ENCODE data around the gene STAP2.

The STAP2 gene

GRCh38 chr19:4376991-4377781 is 38.6 kb upstream of the STAP2 start:
- no peak for TF ChIP-seq GABPA (IDR thresholded peaks at IDR 0.05; ENCODE audit: low read depth)
- TF ChIP-seq POLR2AphosphoS5 (IDR thresholded peaks at IDR 0.05; ENCODE audit: low read depth), result no peak
- TF ChIP-seq, protein P1, sequence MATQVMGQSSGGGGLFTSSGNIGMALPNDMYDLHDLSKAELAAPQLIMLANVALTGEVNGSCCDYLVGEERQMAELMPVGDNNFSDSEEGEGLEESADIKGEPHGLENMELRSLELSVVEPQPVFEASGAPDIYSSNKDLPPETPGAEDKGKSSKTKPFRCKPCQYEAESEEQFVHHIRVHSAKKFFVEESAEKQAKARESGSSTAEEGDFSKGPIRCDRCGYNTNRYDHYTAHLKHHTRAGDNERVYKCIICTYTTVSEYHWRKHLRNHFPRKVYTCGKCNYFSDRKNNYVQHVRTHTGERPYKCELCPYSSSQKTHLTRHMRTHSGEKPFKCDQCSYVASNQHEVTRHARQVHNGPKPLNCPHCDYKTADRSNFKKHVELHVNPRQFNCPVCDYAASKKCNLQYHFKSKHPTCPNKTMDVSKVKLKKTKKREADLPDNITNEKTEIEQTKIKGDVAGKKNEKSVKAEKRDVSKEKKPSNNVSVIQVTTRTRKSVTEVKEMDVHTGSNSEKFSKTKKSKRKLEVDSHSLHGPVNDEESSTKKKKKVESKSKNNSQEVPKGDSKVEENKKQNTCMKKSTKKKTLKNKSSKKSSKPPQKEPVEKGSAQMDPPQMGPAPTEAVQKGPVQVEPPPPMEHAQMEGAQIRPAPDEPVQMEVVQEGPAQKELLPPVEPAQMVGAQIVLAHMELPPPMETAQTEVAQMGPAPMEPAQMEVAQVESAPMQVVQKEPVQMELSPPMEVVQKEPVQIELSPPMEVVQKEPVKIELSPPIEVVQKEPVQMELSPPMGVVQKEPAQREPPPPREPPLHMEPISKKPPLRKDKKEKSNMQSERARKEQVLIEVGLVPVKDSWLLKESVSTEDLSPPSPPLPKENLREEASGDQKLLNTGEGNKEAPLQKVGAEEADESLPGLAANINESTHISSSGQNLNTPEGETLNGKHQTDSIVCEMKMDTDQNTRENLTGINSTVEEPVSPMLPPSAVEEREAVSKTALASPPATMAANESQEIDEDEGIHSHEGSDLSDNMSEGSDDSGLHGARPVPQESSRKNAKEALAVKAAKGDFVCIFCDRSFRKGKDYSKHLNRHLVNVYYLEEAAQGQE (IDR thresholded peaks at IDR 0.05; ENCODE audit: insufficient replicate concordance, low read depth), result no peak
- TF ChIP-seq SPI1 (IDR thresholded peaks at IDR 0.05; ENCODE audit: borderline replicate concordance, low read depth), result no peak
- no peak for TF ChIP-seq CTCF (IDR thresholded peaks at IDR 0.05; ENCODE audit: insufficient read depth, low read length)
- Histone ChIP-seq H3K27ac (replicated peaks) (no peak overlapping the region; the same call in 1 of the 2 replicates), H3K27me3 (ENCODE audit: insufficient read depth, poor library complexity, severe bottlenecking) (no peaks in the 10 kb centered on the region), H3K4me3 (replicated peaks; ENCODE audit: insufficient read depth, low read length) (no peak overlapping the region)
- no peak for DNase-seq (ENCODE audit: low read depth in 1 of 2, low spot score in 1 of 2)

GRCh38 chr19:4376671-4376990 is 38.0 kb upstream of the STAP2 start:
- Histone ChIP-seq H3K27ac (replicated peaks) (no peak overlapping the region), H3K4me3 (replicated peaks; ENCODE audit: insufficient read depth, low read length) (no peak overlapping the region), H3K27me3 (ENCODE audit: insufficient read depth, poor library complexity, severe bottlenecking) (no peaks in the 10 kb centered on the region)
- TF ChIP-seq CTCF (IDR thresholded peaks at IDR 0.05; ENCODE audit: insufficient read depth, low read length), result no peak
- TF ChIP-seq, protein P1 (IDR thresholded peaks at IDR 0.05; ENCODE audit: insufficient replicate concordance, low read depth), result no peak
- no peak for TF ChIP-seq SPI1 (IDR thresholded peaks at IDR 0.05; ENCODE audit: borderline replicate concordance, low read depth)
- TF ChIP-seq POLR2AphosphoS5 (IDR thresholded peaks at IDR 0.05; ENCODE audit: low read depth), result no peak
- TF ChIP-seq GABPA (IDR thresholded peaks at IDR 0.05; ENCODE audit: low read depth), result no peak
- DNase-seq (ENCODE audit: low read depth in 1 of 2, low spot score in 1 of 2), result no peak

DNA sequence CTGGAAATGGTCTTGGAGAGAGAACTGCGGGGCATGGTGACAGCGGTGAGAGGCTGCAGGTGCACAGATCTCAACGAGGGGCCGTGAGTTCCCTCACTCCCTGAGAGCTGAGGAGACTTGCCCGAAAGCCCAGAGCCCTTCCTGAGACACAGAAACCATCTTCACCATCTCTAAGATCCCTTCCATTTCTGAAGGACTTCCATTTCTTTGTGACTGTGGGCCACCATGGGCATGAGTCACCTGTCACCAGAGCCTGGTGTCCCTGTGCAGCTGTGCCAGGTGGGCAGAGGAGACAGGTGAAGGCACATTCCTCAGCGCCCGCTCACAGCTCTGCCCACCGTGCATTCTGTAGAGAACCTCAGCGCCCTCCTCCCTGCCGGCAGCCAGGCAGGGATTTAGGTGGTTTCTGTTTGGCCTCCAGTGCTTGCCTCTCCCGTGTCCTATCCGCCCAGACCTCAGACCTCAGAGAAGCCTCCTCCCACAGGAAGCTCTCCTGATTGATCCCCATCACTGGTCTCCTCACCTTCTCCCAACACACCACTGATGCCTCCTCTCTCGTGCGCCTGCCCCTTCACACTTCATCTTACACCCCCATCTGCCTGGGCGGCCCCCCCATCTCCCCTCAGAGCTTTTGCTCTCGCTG is 37.5 kb upstream of the STAP2 start:
- peak overlapping the region; percentile 74 for H3K27ac ChIP-seq (replicated peaks)
- TF ChIP-seq CTCF (IDR thresholded peaks at IDR 0.05; ENCODE audit: insufficient read depth, low read length) (no peak), GABPA (IDR thresholded peaks at IDR 0.05; ENCODE audit: low read depth) (no peak), POLR2AphosphoS5 (IDR thresholded peaks at IDR 0.05; ENCODE audit: low read depth) (no peak), SPI1 (IDR thresholded peaks at IDR 0.05; ENCODE audit: borderline replicate concordance, low read depth) (no peak)
- TF ChIP-seq, protein P1 (IDR thresholded peaks at IDR 0.05; ENCODE audit: insufficient replicate concordance, low read depth), result no peak
- no peak overlapping the region for H3K4me3 ChIP-seq (replicated peaks; ENCODE audit: insufficient read depth, low read length)
- H3K27me3 ChIP-seq (ENCODE audit: insufficient read depth, poor library complexity, severe bottlenecking), result no peaks in the 10 kb centered on the region
- no peak for DNase-seq (ENCODE audit: low read depth in 1 of 2, low spot score in 1 of 2)

All from HL-60 (cell line).